ENCODE results near the gene PDLIM7.

Gene PDLIM7

DNA sequence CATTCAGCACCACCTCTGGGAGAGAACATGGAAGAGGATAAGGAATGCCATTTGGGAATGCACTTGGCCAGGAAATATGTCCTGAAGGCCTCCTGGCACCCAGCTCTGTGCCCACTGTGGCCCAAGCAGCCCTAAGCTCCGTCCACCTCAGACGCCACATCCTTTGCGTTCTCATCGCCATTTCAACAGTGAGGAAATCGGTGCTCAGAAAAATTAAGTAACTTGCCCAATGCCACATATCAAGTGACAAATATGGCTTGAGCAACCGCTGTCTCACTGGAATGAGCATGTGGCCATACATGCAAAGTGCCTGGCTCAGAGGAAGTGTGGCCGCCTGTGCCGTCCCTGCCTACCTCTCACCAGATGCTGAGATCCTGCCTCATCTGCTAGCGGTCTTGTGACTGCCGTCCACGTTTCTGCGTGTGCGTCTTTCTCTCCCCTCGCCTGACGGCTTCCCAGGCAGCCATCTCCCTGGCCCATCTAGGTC is 13.2 kb upstream of the PDLIM7 start:
- no peak for DNase-seq (ENCODE audit: low read depth, low spot score)

DNA sequence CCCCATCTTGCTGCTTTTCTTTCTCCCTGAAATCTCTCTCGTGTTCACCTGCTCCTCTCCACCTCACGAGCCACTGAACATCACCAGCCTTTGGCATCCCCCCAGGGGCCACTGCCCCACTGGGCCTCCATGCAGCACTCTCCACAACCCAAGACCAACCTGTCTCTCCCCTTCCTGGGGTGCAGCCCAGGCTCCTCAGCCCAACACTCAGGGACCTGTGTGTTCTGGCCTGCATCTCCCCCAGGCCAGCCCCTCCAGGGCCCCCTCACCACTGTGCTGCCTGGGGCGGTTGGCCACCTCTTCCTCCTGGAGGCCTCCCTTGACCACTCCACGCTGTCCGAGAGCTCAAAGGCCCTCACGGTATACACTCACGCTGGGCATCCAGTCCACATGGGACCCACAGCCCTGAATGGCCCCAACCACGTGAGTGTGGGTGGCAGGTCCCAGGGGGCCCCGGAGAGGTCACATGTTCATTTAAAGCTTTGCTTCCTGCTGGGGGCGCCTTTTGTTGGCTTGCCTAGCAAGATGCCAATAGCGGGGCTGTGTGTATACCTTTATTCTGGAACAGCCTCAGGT is 12.7 kb upstream of the PDLIM7 start:
- no peak overlapping the region for H3K4me3 ChIP-seq (ENCODE audit: low read depth, low read length)
- TF ChIP-seq, protein P1, sequence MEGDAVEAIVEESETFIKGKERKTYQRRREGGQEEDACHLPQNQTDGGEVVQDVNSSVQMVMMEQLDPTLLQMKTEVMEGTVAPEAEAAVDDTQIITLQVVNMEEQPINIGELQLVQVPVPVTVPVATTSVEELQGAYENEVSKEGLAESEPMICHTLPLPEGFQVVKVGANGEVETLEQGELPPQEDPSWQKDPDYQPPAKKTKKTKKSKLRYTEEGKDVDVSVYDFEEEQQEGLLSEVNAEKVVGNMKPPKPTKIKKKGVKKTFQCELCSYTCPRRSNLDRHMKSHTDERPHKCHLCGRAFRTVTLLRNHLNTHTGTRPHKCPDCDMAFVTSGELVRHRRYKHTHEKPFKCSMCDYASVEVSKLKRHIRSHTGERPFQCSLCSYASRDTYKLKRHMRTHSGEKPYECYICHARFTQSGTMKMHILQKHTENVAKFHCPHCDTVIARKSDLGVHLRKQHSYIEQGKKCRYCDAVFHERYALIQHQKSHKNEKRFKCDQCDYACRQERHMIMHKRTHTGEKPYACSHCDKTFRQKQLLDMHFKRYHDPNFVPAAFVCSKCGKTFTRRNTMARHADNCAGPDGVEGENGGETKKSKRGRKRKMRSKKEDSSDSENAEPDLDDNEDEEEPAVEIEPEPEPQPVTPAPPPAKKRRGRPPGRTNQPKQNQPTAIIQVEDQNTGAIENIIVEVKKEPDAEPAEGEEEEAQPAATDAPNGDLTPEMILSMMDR (IDR thresholded peaks at IDR 0.05; ENCODE audit: insufficient read depth, low read length, missing control alignments), result no peak
- ChIA-PET CTCF (interaction anchor here (1.0 to 3.9 kb wide), 4 partner anchors 9 to 120 kb away, joined by 3 to 51 read pairs (median 7); no protein-coding TSS in a partner anchor), POLR2A (interaction anchor here (1.5 kb wide), 1 partner anchor 15 kb away, joined by 8 read pairs; no protein-coding TSS in a partner anchor)
- DNase-seq (ENCODE audit: low read depth, low spot score), result no peak

More for the DNA sequence above, 13.2 kb upstream of the PDLIM7 start:
- H3K4me3 ChIP-seq (ENCODE audit: low read depth, low read length), result no peak overlapping the region
- ChIA-PET POLR2A (interaction anchor here (0.6 kb wide), 1 partner anchor 13 kb away, joined by 3 read pairs; the partner anchor contains the start of gene PDLIM7), CTCF (interaction anchor here (1.0 to 3.9 kb wide), 4 partner anchors 10 to 120 kb away, joined by 3 to 51 read pairs (median 7); no protein-coding TSS in a partner anchor)
- TF ChIP-seq, protein P1 (IDR thresholded peaks at IDR 0.05; ENCODE audit: insufficient read depth, low read length, missing control alignments), result no peak

DNA sequence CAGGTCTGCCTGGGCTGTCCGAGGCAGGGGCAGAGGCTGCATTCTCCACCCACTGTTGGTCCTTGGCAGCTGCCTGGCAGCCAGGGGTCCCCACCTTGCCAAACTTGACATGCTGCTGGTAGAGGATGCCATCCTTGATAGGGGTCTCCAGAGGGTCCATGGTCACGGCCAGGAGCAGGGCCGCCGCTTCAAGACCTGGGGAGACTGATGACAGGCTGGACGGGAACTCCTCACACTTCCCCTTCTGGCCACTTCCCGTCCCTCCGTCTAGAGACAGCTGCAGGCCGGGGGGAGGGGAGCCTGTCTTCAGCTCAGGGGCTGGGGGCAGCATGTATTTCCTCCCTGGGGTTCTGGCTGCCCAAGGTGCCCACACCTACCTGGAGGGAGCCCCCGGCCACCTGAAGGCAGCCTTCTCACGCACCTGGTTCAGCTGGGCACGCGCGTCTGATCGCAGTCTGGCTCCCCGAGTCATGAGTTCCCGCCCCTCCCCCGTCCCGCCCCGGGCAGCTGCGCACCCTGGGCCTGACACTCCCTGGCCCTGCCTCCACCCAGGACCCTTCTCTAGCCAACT is 12.1 kb upstream of the PDLIM7 start, which contains the start of gene DOK3:
TSS of gene DOK3 (minus strand) at position 446 of the 571 bp plus-strand sequence. CDS start at position 160, 286 bp downstream.
- no peak within 1 kb of the TSS for H3K4me3 ChIP-seq (ENCODE audit: low read depth, low read length)
- DNase-seq (ENCODE audit: low read depth, low spot score), result no peak
- ChIA-PET POLR2A (interaction anchor here (1.5 kb wide), 1 partner anchor 15 kb away, joined by 8 read pairs; no protein-coding TSS in a partner anchor), CTCF (interaction anchor here (1.5 to 3.9 kb wide), 3 partner anchors 8 to 119 kb away, joined by 5 to 51 read pairs (median 9); no protein-coding TSS in a partner anchor)
- TF ChIP-seq, protein P1 (IDR thresholded peaks at IDR 0.05; ENCODE audit: insufficient read depth, low read length, missing control alignments), result no peak

DNA sequence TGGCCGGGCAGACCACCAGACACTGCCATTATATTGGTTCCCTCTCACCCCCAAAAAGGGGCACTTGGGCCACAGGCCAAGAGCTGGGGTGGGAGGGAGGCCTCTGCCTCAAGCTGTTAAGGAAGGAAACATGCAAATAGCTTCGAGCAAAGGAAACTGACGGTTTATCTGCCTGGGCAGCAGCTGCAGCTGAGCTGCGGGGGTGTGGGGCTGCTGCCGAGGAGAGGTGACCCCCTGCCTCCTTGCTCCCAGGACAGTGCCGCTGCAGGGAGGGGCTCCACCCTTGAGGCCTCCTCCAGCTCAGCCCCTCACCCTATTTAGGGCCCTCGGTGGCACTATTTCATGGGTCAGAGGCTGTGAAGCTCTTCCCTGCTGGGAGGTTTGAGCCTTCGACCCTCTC is 11.4 kb upstream of the PDLIM7 start:
- POLR2A ChIA-PET, result interaction anchor here (1.5 to 2.0 kb wide), 2 partner anchors 12 to 14 kb away, joined by 7 to 8 read pairs; partner anchors contain the start of gene PDLIM7
- no peak overlapping the region for H3K4me3 ChIP-seq (ENCODE audit: low read depth, low read length)
- CTCF ChIA-PET, result interaction anchor here (1.0 to 3.9 kb wide), 3 partner anchors 8 to 105 kb away, joined by 3 to 51 read pairs (median 5); no protein-coding TSS in a partner anchor
- DNase-seq (ENCODE audit: low read depth, low spot score), result no peak
- TF ChIP-seq, protein P1 (IDR thresholded peaks at IDR 0.05; ENCODE audit: insufficient read depth, low read length, missing control alignments), result no peak

DNA sequence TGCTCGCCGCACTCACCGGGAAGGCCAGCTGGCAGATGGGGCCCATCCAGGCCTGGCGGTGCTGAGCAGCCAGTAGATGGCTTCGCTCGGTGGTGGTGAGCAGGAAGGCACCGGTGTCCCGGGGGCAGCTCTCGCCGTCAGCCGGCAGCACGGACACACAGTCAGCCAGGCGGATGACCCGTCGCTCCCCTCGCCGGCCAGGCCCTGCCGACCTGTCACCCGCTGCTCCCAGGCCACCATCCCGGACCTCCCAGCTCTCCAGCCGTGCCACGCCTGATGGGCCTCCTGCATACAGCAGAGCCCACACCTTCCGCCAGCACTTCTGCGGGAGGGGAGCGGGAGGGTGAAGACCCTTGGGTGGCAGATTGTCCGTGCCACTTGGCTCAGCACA is 10.8 kb upstream of the PDLIM7 start:
- CTCF ChIA-PET, result interaction anchor here (1.0 to 3.9 kb wide), 4 partner anchors 7 to 118 kb away, joined by 3 to 51 read pairs (median 3); no protein-coding TSS in a partner anchor
- POLR2A ChIA-PET, result interaction anchor here (1.1 to 2.0 kb wide), 2 partner anchors 11 to 13 kb away, joined by 3 to 7 read pairs; partner anchors contain the start of gene PDLIM7
- H3K4me3 ChIP-seq (ENCODE audit: low read depth, low read length), result no peak overlapping the region
- no peak for DNase-seq (ENCODE audit: low read depth, low spot score)
- TF ChIP-seq, protein P1 (IDR thresholded peaks at IDR 0.05; ENCODE audit: insufficient read depth, low read length, missing control alignments), result no peak
